ENCODE data around the gene IQCM.

IQCM gene

DNA sequence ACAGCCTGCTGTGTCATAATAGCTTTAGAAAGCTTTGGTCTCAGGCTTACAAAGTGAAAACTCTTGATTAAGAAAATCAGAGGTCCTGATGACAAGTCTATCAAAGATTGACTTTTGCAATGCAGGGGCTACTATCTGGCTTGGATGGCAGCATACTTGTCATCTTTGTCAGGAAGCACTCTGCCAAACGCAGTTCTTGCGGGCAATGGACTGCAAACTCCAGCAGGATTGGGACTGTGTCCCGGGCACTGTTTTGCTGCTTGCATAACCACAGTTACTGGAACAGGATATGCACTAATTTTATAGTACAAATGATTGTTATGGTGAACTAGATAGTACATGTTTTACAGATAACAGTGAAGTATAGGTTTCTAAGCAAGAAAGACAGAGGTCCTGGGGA is 185.6 kb downstream of the IQCM start:
- Histone ChIP-seq H3K36me3 (ENCODE audit: control insufficient read depth in 2 of 2, insufficient read depth in 2 of 2, low read length in 2 of 2) (no peaks in the 10 kb centered on the region), H3K4me1 (ENCODE audit: control insufficient read depth in 2 of 2, insufficient read depth in 2 of 2, low read length in 2 of 2) (no peaks in the 10 kb centered on the region), H3K9ac (ENCODE audit: low read depth in 1 of 2, low read length in 2 of 2) (no peak overlapping the region), H3K9me3 (ENCODE audit: control insufficient read depth in 2 of 2, low read length in 2 of 2) (no peaks in the 10 kb centered on the region), H3K4me3 (ENCODE audit: low read length in 2 of 2) (no peak overlapping the region), H3K27ac (ENCODE audit: low read depth in 2 of 2, low read length in 2 of 2) (no peak overlapping the region), H3K27me3 (ENCODE audit: control insufficient read depth in 2 of 2, insufficient read depth in 2 of 2, low read length in 2 of 2) (no peaks in the 10 kb centered on the region)

DNA sequence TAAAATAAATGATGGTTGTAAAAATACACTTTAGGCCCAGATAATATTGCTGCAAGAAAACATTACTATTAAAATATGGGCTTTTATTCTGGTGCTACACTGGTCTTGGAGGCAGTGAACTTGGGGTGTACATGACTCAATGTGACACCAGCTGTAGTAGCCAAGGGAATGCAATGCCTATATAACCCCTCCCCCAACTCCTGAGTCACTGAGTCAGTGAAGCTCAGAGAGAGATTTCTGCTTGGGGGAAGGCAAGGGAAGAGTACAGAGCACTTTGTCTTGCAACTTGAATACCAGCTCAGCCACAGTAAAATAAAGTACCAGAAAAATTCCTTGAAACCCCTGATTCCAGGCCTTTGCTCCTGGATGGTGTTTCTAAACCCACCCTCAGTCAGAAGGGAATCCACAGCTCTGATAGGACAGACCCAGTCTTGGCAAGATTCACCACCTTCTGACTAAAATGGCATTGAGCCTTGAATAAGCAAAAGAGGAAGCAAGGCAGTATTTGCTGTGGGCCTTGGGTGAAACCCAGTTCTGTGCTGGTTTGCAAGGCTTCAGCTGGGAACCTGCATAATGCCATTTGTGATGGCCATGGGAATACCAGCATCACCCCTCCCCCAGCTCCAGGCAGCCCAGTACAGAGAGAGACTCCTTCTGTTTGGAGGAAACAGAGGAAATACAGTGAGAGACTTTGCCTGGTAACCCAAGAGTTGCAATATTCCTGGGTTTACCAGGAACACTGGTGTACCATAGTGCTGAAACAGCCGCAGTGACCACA is 209.9 kb downstream of the IQCM start:
- Histone ChIP-seq H3K27ac (ENCODE audit: low read depth in 2 of 2, low read length in 2 of 2) (no peak overlapping the region), H3K9ac (ENCODE audit: low read depth in 1 of 2, low read length in 2 of 2) (no peak overlapping the region), H3K27me3 (ENCODE audit: control insufficient read depth in 2 of 2, insufficient read depth in 2 of 2, low read length in 2 of 2) (no peaks in the 10 kb centered on the region), H3K36me3 (ENCODE audit: control insufficient read depth in 2 of 2, insufficient read depth in 2 of 2, low read length in 2 of 2) (no peaks in the 10 kb centered on the region), H3K4me3 (ENCODE audit: low read length in 2 of 2) (no peak overlapping the region), H3K4me1 (ENCODE audit: control insufficient read depth in 2 of 2, insufficient read depth in 2 of 2, low read length in 2 of 2) (no peaks in the 10 kb centered on the region), H3K9me3 (ENCODE audit: control insufficient read depth in 2 of 2, low read length in 2 of 2) (no peaks in the 10 kb centered on the region)

- no peak overlapping the region for H3K9ac ChIP-seq (ENCODE audit: low read depth in 1 of 2, low read length in 2 of 2)
- no peak overlapping the region for H3K27ac ChIP-seq (ENCODE audit: low read depth in 2 of 2, low read length in 2 of 2)
- H3K27me3 ChIP-seq (ENCODE audit: control insufficient read depth in 2 of 2, insufficient read depth in 2 of 2, low read length in 2 of 2), result no peaks in the 10 kb centered on the region
- no peaks in the 10 kb centered on the region for H3K9me3 ChIP-seq (ENCODE audit: control insufficient read depth in 2 of 2, low read length in 2 of 2)
- H3K4me3 ChIP-seq (ENCODE audit: low read length in 2 of 2), result no peak overlapping the region
- no peaks in the 10 kb centered on the region for H3K4me1 ChIP-seq (ENCODE audit: control insufficient read depth in 2 of 2, insufficient read depth in 2 of 2, low read length in 2 of 2)
- H3K36me3 ChIP-seq (ENCODE audit: control insufficient read depth in 2 of 2, insufficient read depth in 2 of 2, low read length in 2 of 2), result no peaks in the 10 kb centered on the region
Measured at GRCh38 chr4:149604827-149605226, 210.8 kb downstream of the IQCM start.

DNA sequence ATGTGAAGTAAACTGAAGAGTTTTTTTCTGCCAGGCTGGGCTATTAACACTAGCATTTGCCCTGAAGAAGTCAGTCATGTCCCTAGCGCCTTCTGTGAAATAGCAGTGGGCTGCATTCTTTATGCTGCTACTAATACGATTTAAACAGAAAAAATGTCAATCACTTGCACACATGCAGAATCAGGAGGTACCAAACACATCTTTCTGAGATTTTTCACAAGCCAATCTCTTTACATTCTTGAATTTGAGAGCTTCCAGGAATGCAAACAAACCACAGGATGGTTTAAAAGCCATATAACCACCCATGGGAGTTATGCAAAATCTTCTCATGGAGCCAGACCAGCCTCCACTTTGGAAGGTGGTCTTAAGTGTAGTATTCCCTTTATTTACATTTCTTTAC is 220.1 kb downstream of the IQCM start:
- H3K9ac ChIP-seq (ENCODE audit: low read depth in 1 of 2, low read length in 2 of 2), result no peak overlapping the region
- no peak overlapping the region for H3K4me3 ChIP-seq (ENCODE audit: low read length in 2 of 2)
- H3K36me3 ChIP-seq (ENCODE audit: control insufficient read depth in 2 of 2, insufficient read depth in 2 of 2, low read length in 2 of 2), result no peaks in the 10 kb centered on the region

DNA sequence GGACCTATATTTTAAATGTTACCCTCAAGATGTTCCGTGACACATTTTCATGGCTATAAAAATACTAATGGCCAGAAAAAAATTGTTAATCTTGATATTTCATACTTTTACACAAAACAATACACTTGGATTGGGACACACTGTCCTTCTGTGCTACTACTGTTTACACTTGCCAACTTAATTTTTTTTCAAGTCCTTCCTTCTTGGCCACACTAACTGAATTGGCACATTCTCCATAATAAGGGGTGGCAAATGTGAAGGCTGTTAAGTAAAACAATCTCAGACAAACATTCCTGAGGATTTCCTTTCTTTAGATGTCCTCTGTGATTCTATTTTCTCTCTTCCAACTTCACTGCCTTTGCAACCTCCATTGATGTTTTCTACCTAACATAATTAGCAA is 225.8 kb downstream of the IQCM start:
- H3K9me3 ChIP-seq (ENCODE audit: control insufficient read depth in 2 of 2, low read length in 2 of 2), result no peaks in the 10 kb centered on the region
- H3K4me1 ChIP-seq (ENCODE audit: control insufficient read depth in 2 of 2, insufficient read depth in 2 of 2, low read length in 2 of 2), result no peaks in the 10 kb centered on the region
- no peak overlapping the region for H3K4me3 ChIP-seq (ENCODE audit: low read length in 2 of 2)

More for the DNA sequence above, 220.1 kb downstream of the IQCM start:
- Histone ChIP-seq H3K27me3 (ENCODE audit: control insufficient read depth in 2 of 2, insufficient read depth in 2 of 2, low read length in 2 of 2) (no peaks in the 10 kb centered on the region), H3K4me1 (ENCODE audit: control insufficient read depth in 2 of 2, insufficient read depth in 2 of 2, low read length in 2 of 2) (no peaks in the 10 kb centered on the region), H3K9me3 (ENCODE audit: control insufficient read depth in 2 of 2, low read length in 2 of 2) (no peaks in the 10 kb centered on the region), H3K27ac (ENCODE audit: low read depth in 2 of 2, low read length in 2 of 2) (no peak overlapping the region)

DNA sequence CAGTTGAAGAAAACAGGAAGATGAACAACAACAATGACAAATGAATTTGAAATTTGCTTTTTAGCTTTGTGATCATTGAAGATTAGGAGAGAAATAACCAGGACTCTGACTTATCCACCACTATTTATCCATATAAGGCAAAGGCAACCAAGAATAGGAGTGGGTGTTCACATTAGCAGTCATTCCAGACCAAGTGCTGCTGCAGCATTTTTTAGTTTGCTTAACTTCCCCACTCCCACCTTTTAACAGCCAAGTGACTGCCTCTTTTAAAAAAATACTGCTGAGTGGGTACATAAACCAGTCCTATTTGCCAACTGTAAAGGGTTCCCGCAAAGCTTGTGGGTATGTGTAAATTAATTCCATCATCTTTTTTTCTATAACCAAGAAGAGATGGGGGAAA is 230.9 kb downstream of the IQCM start:
- no peaks in the 10 kb centered on the region for H3K27me3 ChIP-seq (ENCODE audit: control insufficient read depth in 2 of 2, insufficient read depth in 2 of 2, low read length in 2 of 2)
- no peak overlapping the region for H3K4me3 ChIP-seq (ENCODE audit: low read length in 2 of 2)
- no peaks in the 10 kb centered on the region for H3K36me3 ChIP-seq (ENCODE audit: control insufficient read depth in 2 of 2, insufficient read depth in 2 of 2, low read length in 2 of 2)
- H3K9me3 ChIP-seq (ENCODE audit: control insufficient read depth in 2 of 2, low read length in 2 of 2), result no peaks in the 10 kb centered on the region
- no peak overlapping the region for H3K27ac ChIP-seq (ENCODE audit: low read depth in 2 of 2, low read length in 2 of 2)
- no peaks in the 10 kb centered on the region for H3K4me1 ChIP-seq (ENCODE audit: control insufficient read depth in 2 of 2, insufficient read depth in 2 of 2, low read length in 2 of 2)
- no peak overlapping the region for H3K9ac ChIP-seq (ENCODE audit: low read depth in 1 of 2, low read length in 2 of 2)

More for the DNA sequence above, 225.8 kb downstream of the IQCM start:
- Histone ChIP-seq H3K27ac (ENCODE audit: low read depth in 2 of 2, low read length in 2 of 2) (no peak overlapping the region), H3K36me3 (ENCODE audit: control insufficient read depth in 2 of 2, insufficient read depth in 2 of 2, low read length in 2 of 2) (no peaks in the 10 kb centered on the region), H3K27me3 (ENCODE audit: control insufficient read depth in 2 of 2, insufficient read depth in 2 of 2, low read length in 2 of 2) (no peaks in the 10 kb centered on the region), H3K9ac (ENCODE audit: low read depth in 1 of 2, low read length in 2 of 2) (no peak overlapping the region)

GRCh38 chr4:149574971-149575370 is 240.7 kb downstream of the IQCM start:
- H3K27me3 ChIP-seq (ENCODE audit: control insufficient read depth in 2 of 2, insufficient read depth in 2 of 2, low read length in 2 of 2), result no peaks in the 10 kb centered on the region
- no peak overlapping the region for H3K27ac ChIP-seq (ENCODE audit: low read depth in 2 of 2, low read length in 2 of 2)
- no peaks in the 10 kb centered on the region for H3K36me3 ChIP-seq (ENCODE audit: control insufficient read depth in 2 of 2, insufficient read depth in 2 of 2, low read length in 2 of 2)
- H3K4me3 ChIP-seq (ENCODE audit: low read length in 2 of 2), result no peak overlapping the region
- H3K9me3 ChIP-seq (ENCODE audit: control insufficient read depth in 2 of 2, low read length in 2 of 2), result no peaks in the 10 kb centered on the region
- H3K4me1 ChIP-seq (ENCODE audit: control insufficient read depth in 2 of 2, insufficient read depth in 2 of 2, low read length in 2 of 2), result no peaks in the 10 kb centered on the region
- no peak overlapping the region for H3K9ac ChIP-seq (ENCODE audit: low read depth in 1 of 2, low read length in 2 of 2)

DNA sequence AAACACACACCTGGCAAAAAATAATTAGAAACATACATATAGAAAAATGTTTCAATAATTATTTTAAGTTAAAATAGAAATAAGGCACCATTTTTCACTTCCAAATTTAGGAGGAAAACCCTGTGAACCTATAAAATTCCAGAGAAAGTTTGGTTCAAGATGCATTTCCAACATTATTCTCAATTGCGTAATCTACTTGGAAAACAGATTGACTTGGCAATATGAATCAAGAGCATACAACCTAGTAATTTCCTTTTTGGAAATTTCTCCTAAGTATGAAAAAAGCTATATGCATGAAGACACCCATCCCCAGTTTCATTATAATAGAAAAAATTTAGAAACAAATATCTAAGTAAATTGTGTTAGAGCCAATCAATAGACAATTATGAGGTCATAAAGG is 242.9 kb downstream of the IQCM start:
- no peak overlapping the region for H3K27ac ChIP-seq (ENCODE audit: low read depth in 2 of 2, low read length in 2 of 2)
- H3K9ac ChIP-seq (ENCODE audit: low read depth in 1 of 2, low read length in 2 of 2), result no peak overlapping the region
- no peaks in the 10 kb centered on the region for H3K9me3 ChIP-seq (ENCODE audit: control insufficient read depth in 2 of 2, low read length in 2 of 2)
- H3K4me3 ChIP-seq (ENCODE audit: low read length in 2 of 2), result no peak overlapping the region
- no peaks in the 10 kb centered on the region for H3K36me3 ChIP-seq (ENCODE audit: control insufficient read depth in 2 of 2, insufficient read depth in 2 of 2, low read length in 2 of 2)
- H3K4me1 ChIP-seq (ENCODE audit: control insufficient read depth in 2 of 2, insufficient read depth in 2 of 2, low read length in 2 of 2), result no peaks in the 10 kb centered on the region
- no peaks in the 10 kb centered on the region for H3K27me3 ChIP-seq (ENCODE audit: control insufficient read depth in 2 of 2, insufficient read depth in 2 of 2, low read length in 2 of 2)

DNA sequence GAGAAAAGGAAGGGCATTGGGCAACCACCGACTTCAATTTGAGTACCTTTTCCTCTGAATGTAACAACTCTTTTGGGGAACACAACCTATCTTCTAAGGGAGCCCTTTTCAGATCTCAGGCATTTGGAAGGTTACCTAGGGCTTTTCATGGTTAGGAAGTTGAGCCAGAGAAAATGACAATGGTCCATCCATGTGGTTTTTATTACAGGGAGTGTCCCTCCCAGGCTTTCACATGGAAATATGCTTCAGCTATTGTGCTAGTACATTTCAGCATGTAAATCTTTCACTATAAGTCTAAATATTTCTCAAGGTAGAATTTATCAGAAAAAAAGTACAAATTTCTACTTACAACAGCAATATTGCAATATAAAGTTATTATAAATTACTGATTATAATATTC is 259.8 kb downstream of the IQCM start:
- no peaks in the 10 kb centered on the region for H3K36me3 ChIP-seq (ENCODE audit: control insufficient read depth in 2 of 2, insufficient read depth in 2 of 2, low read length in 2 of 2)
- no peaks in the 10 kb centered on the region for H3K4me1 ChIP-seq (ENCODE audit: control insufficient read depth in 2 of 2, insufficient read depth in 2 of 2, low read length in 2 of 2)
- no peak overlapping the region for H3K9ac ChIP-seq (ENCODE audit: low read depth in 1 of 2, low read length in 2 of 2)
- no peak overlapping the region for H3K27ac ChIP-seq (ENCODE audit: low read depth in 2 of 2, low read length in 2 of 2)
- no peak overlapping the region for H3K4me3 ChIP-seq (ENCODE audit: low read length in 2 of 2)
- no peaks in the 10 kb centered on the region for H3K9me3 ChIP-seq (ENCODE audit: control insufficient read depth in 2 of 2, low read length in 2 of 2)
- no peaks in the 10 kb centered on the region for H3K27me3 ChIP-seq (ENCODE audit: control insufficient read depth in 2 of 2, insufficient read depth in 2 of 2, low read length in 2 of 2)

- no peak overlapping the region for H3K27ac ChIP-seq (ENCODE audit: low read depth in 2 of 2, low read length in 2 of 2)
- H3K4me1 ChIP-seq (ENCODE audit: control insufficient read depth in 2 of 2, insufficient read depth in 2 of 2, low read length in 2 of 2), result no peaks in the 10 kb centered on the region
- no peak overlapping the region for H3K9ac ChIP-seq (ENCODE audit: low read depth in 1 of 2, low read length in 2 of 2)
- H3K27me3 ChIP-seq (ENCODE audit: control insufficient read depth in 2 of 2, insufficient read depth in 2 of 2, low read length in 2 of 2), result no peaks in the 10 kb centered on the region
- no peaks in the 10 kb centered on the region for H3K36me3 ChIP-seq (ENCODE audit: control insufficient read depth in 2 of 2, insufficient read depth in 2 of 2, low read length in 2 of 2)
- no peaks in the 10 kb centered on the region for H3K9me3 ChIP-seq (ENCODE audit: control insufficient read depth in 2 of 2, low read length in 2 of 2)
- H3K4me3 ChIP-seq (ENCODE audit: low read length in 2 of 2), result no peak overlapping the region
Measured at GRCh38 chr4:149555146-149555545, 260.5 kb downstream of the IQCM start.
